GM21447 (cell line): Measurements from ENCODE around the gene LRMDA.

Source experiments
- ATAC-seq: cut with Tn5 transposase; IDR thresholded peaks from one replicate; pipeline ENCODE4 v1.9.1; 2021; ENCODE audit not compliant: unreplicated experiment

LRMDA gene

GRCh38 chr10:76395251-76395650 lies 963.8 kb downstream of the LRMDA start:
- ATAC-seq, result no peak

DNA sequence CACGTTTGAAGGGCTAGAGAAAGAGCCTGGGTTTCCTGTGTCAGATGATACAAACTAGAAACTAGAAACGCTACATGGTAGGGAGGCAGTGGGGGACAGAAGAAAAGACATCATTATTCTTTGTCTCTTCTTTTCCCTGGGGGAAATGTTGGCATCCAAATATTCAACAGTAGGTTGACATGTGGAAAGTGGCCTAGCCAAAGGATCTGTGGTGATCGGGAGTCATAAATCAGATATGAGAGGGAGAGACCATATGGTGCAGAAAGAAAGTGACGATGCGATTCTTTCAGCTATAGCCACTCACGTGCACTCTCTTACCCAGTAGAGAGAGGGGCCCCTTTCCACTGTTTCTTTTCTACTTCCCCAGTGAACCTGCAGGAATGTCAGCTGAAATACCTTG lies 964.7 kb downstream of the LRMDA start:
- ATAC-seq, result no peak

GRCh38 chr10:76397181-76398042 lies 966.0 kb downstream of the LRMDA start:
- no peak for ATAC-seq

- ATAC-seq, result no peak
Observed at GRCh38 chr10:76398043-76398710, 966.8 kb downstream of the LRMDA start.

- ATAC-seq, result no peak
Observed at GRCh38 chr10:76399226-76399625, 967.8 kb downstream of the LRMDA start.

DNA sequence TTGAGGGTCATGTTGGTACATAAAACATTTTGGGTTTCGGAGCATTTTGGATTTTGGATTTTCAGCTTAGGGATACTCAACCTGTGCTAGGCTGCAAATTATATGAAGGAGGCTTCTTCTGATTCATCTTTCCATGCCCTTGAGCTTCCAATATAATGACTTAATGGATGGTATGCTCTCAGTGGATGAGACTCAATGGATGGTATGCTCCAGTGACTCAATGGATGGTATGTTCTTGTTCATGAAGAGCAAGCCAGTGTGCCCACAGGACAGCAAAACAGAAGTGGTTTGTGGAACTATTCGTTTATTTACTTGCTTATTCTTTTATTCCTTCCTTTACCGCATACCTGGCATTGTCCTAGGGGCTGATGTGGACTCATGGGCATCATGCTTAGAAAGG lies 969.6 kb downstream of the LRMDA start:
- no peak for ATAC-seq

DNA sequence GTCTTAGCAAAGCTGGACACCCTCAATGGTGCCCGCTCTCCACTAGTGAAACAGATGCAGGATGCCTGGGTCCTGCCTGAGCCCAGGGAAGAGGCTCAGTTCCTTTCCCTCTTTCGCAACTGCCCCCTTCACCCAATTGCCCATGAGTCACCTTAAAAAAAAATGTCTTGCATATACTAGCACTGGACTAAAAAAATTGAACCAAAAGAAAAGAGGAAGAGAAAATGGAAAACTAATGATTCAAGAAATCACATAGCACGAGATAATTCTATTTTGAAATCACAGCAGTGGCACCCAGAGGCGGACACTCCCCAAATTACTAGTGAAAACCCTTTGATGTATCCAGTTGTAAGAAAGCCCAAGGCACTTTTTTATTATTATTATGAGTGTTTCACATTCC lies 972.5 kb downstream of the LRMDA start:
- no peak for ATAC-seq

DNA sequence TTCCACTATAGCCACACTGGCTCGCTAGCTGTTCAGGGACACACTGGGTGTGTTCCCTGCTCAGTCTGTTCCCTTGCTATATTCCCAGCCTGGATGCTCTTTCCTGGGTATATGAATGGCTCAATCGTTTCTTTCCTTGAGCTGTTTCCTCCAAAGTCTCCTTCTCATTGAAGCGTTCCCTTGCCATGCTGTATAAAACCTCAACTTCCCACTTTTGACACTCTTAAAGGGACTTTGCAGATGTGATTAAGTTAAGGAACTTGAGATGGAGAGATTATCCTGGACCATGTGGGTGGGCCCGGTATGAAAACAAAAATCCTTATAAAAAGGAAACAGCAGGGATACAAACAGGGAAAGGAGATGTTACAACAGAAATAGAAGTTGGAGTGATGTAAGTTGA lies 973.1 kb downstream of the LRMDA start:
- no peak for ATAC-seq

DNA sequence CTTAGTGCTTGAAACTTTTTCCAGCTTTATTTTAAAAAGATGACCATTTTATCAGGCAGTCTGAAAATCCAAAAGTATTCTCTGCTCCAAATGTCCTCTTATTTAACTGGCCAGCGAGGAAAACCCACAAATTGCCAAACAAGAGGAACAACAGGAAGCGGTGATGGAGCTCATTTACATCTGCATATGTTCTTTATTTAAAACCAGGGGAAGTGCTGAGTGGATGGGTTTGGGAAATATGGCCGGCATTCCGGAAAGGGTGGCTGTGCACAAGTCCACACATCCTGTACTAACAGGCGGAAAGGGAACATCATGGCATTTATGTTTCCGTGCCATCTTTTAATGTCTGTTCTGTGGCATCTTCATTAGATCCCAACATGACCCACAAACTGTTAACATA lies 974.5 kb downstream of the LRMDA start:
- no peak for ATAC-seq

DNA sequence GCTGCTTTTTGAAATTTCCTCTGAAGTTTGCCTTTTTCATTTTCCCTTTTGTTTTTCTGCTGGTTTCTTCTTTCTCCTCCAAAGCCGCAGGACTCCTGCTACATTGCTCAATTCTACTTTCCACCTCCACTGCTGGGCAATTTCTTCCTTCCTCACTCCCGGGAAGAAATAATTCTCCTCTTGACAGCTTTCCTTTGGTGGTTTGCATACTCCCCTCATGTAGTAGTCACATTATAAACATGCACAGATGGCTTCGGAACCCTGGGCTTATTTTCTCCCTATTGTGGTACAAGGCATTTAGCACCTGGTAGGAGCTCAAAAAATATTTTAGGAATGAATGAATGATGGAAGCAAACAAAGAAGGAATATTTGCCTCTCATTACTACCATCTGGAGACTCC lies 977.2 kb downstream of the LRMDA start:
- ATAC-seq, result no peak

DNA sequence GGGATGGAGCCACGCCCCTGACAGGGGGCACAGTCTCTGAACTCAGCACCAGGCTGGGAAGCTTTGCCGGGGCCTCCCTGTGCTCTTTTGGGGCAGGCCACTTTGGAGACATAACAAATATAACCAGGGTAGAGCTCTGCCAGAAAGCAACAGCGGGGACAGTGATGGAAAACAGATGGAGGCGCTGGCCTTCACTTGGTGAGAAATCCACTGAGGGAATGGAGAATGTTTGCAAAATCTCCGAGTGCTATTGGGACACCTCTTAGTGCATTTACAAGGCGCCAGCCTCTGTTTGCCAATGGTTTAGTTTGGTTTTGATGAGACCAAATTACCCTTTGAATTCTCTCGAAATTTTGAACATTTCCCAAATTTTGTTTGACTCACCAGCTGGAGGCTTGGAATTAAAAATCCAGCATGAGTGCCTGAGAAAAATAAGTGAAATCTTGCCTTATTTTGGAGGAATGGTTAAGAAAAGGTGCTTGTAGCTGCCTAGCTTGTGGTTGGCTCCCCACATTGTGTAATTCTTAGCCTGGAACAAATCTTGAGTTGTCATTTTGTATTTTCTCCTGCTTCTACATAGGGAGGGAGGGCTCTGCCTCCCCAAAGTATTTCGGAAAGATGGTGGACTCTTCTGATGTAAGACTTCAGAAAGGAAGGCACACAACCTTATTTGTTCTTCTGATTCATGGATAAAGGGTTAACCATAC lies 980.5 kb downstream of the LRMDA start:
- ATAC-seq, result no peak

DNA sequence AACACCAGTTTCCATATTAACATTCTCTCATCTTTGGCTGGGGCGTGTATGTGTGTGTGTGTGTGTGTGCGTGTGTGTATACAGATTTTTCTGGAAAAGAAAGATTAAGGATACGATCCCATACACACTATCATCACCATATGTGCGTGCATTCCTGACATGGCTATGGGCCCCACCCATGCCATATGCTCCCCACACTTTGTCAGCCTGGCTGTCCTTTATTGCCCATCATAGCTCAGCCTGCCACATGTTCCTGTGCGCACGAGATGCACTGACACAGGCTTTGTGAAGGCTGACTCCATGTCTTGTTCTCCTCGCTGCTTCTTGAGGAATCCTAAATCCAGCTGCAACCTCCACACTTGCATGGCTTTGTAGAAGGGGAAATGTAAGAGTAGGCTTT lies 984.1 kb downstream of the LRMDA start:
- no peak for ATAC-seq

DNA sequence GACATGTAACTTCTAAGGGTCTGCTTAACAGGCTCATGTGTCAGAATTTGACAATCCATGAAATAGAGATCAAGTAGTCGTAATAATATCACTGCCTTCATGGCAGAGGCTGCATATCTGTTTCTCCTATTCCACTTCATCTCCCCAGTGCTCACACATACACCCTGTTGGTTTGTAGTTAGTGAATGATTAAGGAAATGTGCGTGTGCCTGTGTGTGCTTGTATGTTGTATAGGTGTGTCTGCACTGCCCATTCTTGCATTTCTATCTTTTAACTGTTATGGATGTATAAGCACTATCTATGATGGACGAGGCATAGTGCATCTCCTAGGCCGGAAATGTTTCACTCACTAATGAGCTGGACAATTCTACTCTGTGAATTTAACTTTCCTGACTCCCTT lies 985.2 kb downstream of the LRMDA start:
- no peak for ATAC-seq

- ATAC-seq, result no peak
Observed at GRCh38 chr10:76420725-76421124, 989.3 kb downstream of the LRMDA start.

- ATAC-seq, result no peak
Observed at GRCh38 chr10:76422769-76423168, 991.3 kb downstream of the LRMDA start.

- no peak for ATAC-seq
Observed at GRCh38 chr10:76428551-76429367, 997.3 kb downstream of the LRMDA start.

GRCh38 chr10:76429368-76430060 lies 998.1 kb downstream of the LRMDA start:
- no peak for ATAC-seq

DNA sequence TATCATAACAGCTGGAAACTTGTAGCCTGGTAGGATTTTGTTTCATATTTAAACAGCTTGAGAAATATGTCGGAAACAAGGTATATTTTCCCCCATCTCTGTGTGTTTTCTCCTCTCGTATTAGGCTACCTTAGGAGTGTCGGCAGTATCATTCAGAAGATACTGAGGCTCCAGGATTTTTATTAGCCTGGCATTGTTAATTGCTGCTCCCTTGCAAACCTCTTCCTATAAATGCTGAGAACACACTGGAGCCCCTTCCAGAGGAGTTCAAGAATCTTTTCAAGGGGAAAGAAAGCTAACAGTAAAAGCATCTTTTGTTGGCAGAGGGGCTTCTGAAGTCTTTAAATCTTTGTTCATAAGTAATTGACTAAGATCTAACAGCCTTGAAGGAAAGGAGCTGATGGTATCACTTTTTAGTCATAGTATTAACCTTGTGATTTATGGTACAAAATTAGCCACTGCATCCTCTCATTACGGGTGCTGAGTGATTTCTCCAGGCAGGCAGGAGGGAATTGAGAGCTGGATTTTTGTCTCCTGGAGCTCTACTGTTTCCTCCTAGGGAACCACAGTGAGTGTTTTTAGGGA lies 998.7 kb downstream of the LRMDA start:
- no peak for ATAC-seq

DNA sequence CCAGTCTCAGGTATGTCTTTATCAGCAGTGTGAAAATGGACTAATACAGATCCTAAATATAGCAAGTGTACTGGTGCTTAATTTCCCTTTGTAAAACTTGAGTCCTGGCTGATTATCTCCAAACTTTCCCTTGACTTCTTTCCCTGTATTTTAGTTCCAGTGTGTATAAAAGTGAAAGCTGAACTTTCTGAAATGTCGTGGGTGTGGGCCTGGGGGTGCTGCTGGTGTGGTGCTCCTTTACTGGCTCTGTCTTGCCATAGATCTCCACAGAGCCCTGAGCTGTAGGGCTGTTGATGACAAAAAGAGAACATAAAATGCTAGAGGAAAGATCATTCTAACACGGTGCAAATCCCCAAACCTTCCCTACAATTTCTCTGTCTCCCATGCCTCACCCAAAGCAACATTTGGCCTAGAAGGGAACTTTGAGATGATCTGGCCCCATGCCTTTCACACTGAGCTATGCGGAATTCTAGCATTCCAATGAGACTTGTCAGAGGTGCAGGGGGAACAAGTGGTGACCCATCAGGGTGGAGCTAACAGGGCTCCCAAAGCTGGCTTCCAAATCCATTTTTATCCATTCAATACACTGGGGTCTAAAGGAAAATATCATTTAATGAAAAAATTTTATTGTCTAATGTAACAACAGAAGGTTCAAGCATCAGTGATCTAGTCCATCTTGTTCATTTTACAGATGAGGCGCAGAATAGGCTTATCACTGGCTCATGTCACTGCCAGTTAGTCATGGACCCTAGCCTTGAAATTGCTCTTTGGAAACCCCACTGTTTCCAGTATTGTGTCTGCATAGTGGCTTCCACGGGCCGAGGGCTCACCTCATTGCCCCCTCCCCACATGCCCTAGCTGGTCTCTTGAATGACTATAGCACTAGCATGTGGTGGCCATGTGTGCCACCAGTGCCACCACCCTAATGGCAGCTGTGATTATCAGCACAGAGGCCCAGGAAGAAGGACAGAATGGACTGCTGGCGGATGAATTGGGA lies 1000.9 kb downstream of the LRMDA start:
- no peak for ATAC-seq
